GM23248 (cell line): ENCODE measurements around the gene HMGN4. TPM values are rescaled to one million over a fixed set of nuclear protein-coding genes. Genes with fewer than 3 reads are reported as not detected.

Experiments
- DNase-seq: peaks from one replicate; pipeline ENCODE4 v3.0.0-alpha.2; 2015
- H2AFZ ChIP-seq: fragments of 200-600 bp; sonication (generic); 2 replicates; pipeline ENCODE4 v1.6.1; 2016; ENCODE audit warnings: antibody characterized with exemption
- H3F3A ChIP-seq: fragments of 200-600 bp; sonication (generic); 2 replicates; pipeline ENCODE4 v1.6.1; 2016; ENCODE audit warnings: mild to moderate bottlenecking, antibody characterized with exemption, mixed run types; ENCODE audit not compliant: insufficient read depth
- H3K27ac ChIP-seq: fragments of 200-600 bp; sonication (generic); 2 replicates; pipeline ENCODE4 v1.5.1; 2016; ENCODE audit warnings: mild to moderate bottlenecking
- H3K27me3 ChIP-seq: fragments of 200-600 bp; sonication (generic); replicated peaks from 2 replicates; pipeline ENCODE4 v1.6.1; 2016; ENCODE audit warnings: mild to moderate bottlenecking; ENCODE audit not compliant: insufficient read depth
- H3K36me3 ChIP-seq: fragments of 200-600 bp; sonication (generic); 2 replicates; pipeline ENCODE4 v1.6.1; 2016; ENCODE audit warnings: low read depth, mild to moderate bottlenecking
- H3K4me1 ChIP-seq: fragments of 200-600 bp; sonication (generic); 2 replicates; pipeline ENCODE4 v1.6.1; 2016; ENCODE audit warnings: mild to moderate bottlenecking; ENCODE audit not compliant: insufficient read depth
- H3K4me2 ChIP-seq: fragments of 200-600 bp; sonication (generic); one replicate; pipeline ENCODE4 v1.6.1; 2016; ENCODE audit warnings: mild to moderate bottlenecking; ENCODE audit not compliant: unreplicated experiment
- H3K4me3 ChIP-seq: fragments of 200-600 bp; sonication (generic); 2 replicates; pipeline ENCODE4 v1.5.1; 2016; ENCODE audit warnings: mild to moderate bottlenecking
- H3K79me2 ChIP-seq: fragments of 200-600 bp; sonication (generic); 2 replicates; pipeline ENCODE4 v1.6.1; 2016; ENCODE audit warnings: mild to moderate bottlenecking; ENCODE audit not compliant: insufficient read depth
- H3K9ac ChIP-seq: fragments of 200-600 bp; sonication (generic); 2 replicates; pipeline ENCODE4 v1.6.1; 2016; ENCODE audit warnings: mild to moderate bottlenecking
- H3K9me2 ChIP-seq: fragments of 200-600 bp; sonication (generic); 2 replicates; pipeline ENCODE4 v1.6.1; 2016; ENCODE audit warnings: mixed run types, mild to moderate bottlenecking, moderate library complexity; ENCODE audit not compliant: insufficient read depth
- H3K9me3 ChIP-seq: fragments of 200-600 bp; sonication (generic); one replicate; pipeline ENCODE4 v1.6.1; 2017; ENCODE audit warnings: low read depth
- H4K20me1 ChIP-seq: fragments of 200-600 bp; sonication (generic); 2 replicates; pipeline ENCODE4 v1.6.0; 2016; ENCODE audit not compliant: insufficient read depth
- EZH2 ChIP-seq: fragments of 200-600 bp; sonication (generic); IDR thresholded peaks from 2 replicates; pipeline ENCODE4 v1.6.1; 2018; ENCODE audit warnings: antibody characterized with exemption, mild to moderate bottlenecking; ENCODE audit not compliant: insufficient read depth, poor library complexity, severe bottlenecking
- EZH2phosphoT487 ChIP-seq: fragments of 200-600 bp; sonication (generic); IDR thresholded peaks from 2 replicates; pipeline ENCODE4 v1.6.1; 2018; ENCODE audit warnings: antibody characterized with exemption, moderate library complexity, mild to moderate bottlenecking, low read depth; ENCODE audit not compliant: insufficient read depth
- WGBS, 2 experiments: methylation state at CpG; one replicate each; pipeline ENCODE4 v1.1.6; 2015 to 2017; ENCODE audit warnings: low lambda C conversion rate in 2 of 2, low coverage in 1 of 2; ENCODE audit errors: missing lambda C conversion rate in 2 of 2; 5-methylcytosine and 5-hydroxymethylcytosine counted together
- in situ Hi-C: fragments of 300-500 bp; cut with MboI; formaldehyde crosslinking; loops from 2 replicates; pipeline ENCODE4 v1.15.0; 2020
- polyA plus RNA-seq: library from polyadenylated mRNA; unstranded; fragments of >200 nt; fragmentation: Nextera tagmentation; extraction: Ambion mirVana; gene quantifications from 2 replicates; pipeline ENCODE4 v1.2.1, GENCODE V29; 2016
- total RNA-seq: library from RNA; depleted of rRNA; stranded (reverse); fragments of >200 nt; shearing (Covaris generic); gene quantifications from 2 replicates; pipeline ENCODE4 v1.2.3, GENCODE V29; 2014

HMGN4 gene
- total and polyA plus RNA-seq, 2 experiments from 2014 or later: 67.1 to 87.2 TPM

- WGBS, 2 experiments: 1 to 2% methylated on average over 12 of the region's 12 CpGs
- Histone ChIP-seq H3K36me3 (no peaks in the 10 kb centered on the region), H3K4me3 (peak overlapping the region; percentile 89), H3K79me2 (peaks cover 33% of the 10 kb centered on the region), H3K27ac (peak overlapping the region; percentile 97), H3K9ac (peak overlapping the region; percentile 98), H3K4me2 (peak overlapping the region; percentile 93), H3K9me3 (no peaks in the 10 kb centered on the region), H3K9me2 (no peaks in the 10 kb centered on the region), H3K27me3 (no peaks in the 10 kb centered on the region), H3F3A (peaks cover 47% of the 10 kb centered on the region), H2AFZ (peak overlapping the region; percentile 94), H4K20me1 (no peaks in the 10 kb centered on the region), H3K4me1 (peaks cover 31% of the 10 kb centered on the region)
- in situ Hi-C loops: loop anchor here (25.0 kb wide), 1 partner anchor 199 kb away; no protein-coding TSS in a partner anchor
- DNase-seq: peak; percentile 72
- TF ChIP-seq EZH2: no peak
- no peak for TF ChIP-seq EZH2phosphoT487
Observed at GRCh38 chr6:26536571-26537159, 1.5 kb upstream of the HMGN4 start.

GRCh38 chr6:26537160-26537845 lies 863 bp upstream of the HMGN4 start:
- H3K4me3 ChIP-seq: peak overlapping the region; percentile 89
- in situ Hi-C loops: loop anchor here (25.0 kb wide), 1 partner anchor 200 kb away; no protein-coding TSS in a partner anchor
- H3K9me2 ChIP-seq: no peaks in the 10 kb centered on the region
- DNase-seq: peak; percentile 95
- 1% methylated on average over 37 of the region's 37 CpGs for WGBS, 2 experiments
- H3K9me3 ChIP-seq: no peaks in the 10 kb centered on the region
- peaks cover 42% of the 10 kb centered on the region for H3F3A ChIP-seq
- no peaks in the 10 kb centered on the region for H3K27me3 ChIP-seq
- H3K4me1 ChIP-seq: peaks cover 29% of the 10 kb centered on the region
- H3K27ac ChIP-seq: peak overlapping the region; percentile 97
- H4K20me1 ChIP-seq: no peaks in the 10 kb centered on the region
- peak overlapping the region; percentile 94 for H2AFZ ChIP-seq
- TF ChIP-seq EZH2: no peak
- TF ChIP-seq EZH2phosphoT487: no peak
- 0 out of 2 replicates have a peak, but pooled peaks cover under 1% of the 10 kb centered on the region for H3K36me3 ChIP-seq
- H3K4me2 ChIP-seq: peak overlapping the region; percentile 93
- peak overlapping the region; percentile 98 for H3K9ac ChIP-seq
- peaks cover 40% of the 10 kb centered on the region for H3K79me2 ChIP-seq

GRCh38 chr6:26538572-26538902 lies 371 bp downstream of the HMGN4 start:
- Histone ChIP-seq H4K20me1 (no peaks in the 10 kb centered on the region), H3K9ac (peak overlapping the region; percentile 98), H3K27me3 (no peaks in the 10 kb centered on the region), H2AFZ (peak overlapping the region; percentile 94), H3F3A (peaks cover 32% of the 10 kb centered on the region), H3K4me3 (peak overlapping the region; percentile 89), H3K27ac (peak overlapping the region; percentile 97), H3K36me3 (peaks cover 10% of the 10 kb centered on the region; the same call in 1 of the 2 replicates), H3K79me2 (peaks cover 52% of the 10 kb centered on the region), H3K9me2 (no peaks in the 10 kb centered on the region), H3K4me2 (peak overlapping the region; percentile 93), H3K4me1 (peaks cover 26% of the 10 kb centered on the region), H3K9me3 (no peaks in the 10 kb centered on the region)
- in situ Hi-C loops: loop anchor here (25.0 kb wide), 1 partner anchor 201 kb away; no protein-coding TSS in a partner anchor
- WGBS, 2 experiments: 1 to 3% methylated on average over 14 to 15 of the region's 15 CpGs
- no peak for DNase-seq
- TF ChIP-seq EZH2: no peak
- no peak for TF ChIP-seq EZH2phosphoT487

GRCh38 chr6:26539071-26539615 lies 977 bp downstream of the HMGN4 start:
- WGBS, 2 experiments: 58 to 59% methylated on average over 16 of the region's 16 CpGs
- peaks cover 29% of the 10 kb centered on the region for H3F3A ChIP-seq
- peak overlapping the region; percentile 93 for H3K4me2 ChIP-seq
- no peaks in the 10 kb centered on the region for H3K9me3 ChIP-seq
- TF ChIP-seq EZH2phosphoT487 (no peak), EZH2 (no peak)
- no peaks in the 10 kb centered on the region for H3K9me2 ChIP-seq
- H3K4me3 ChIP-seq: peak overlapping the region; percentile 89
- peaks cover 10% of the 10 kb centered on the region; the same call in 1 of the 2 replicates for H3K36me3 ChIP-seq
- peaks cover 58% of the 10 kb centered on the region for H3K79me2 ChIP-seq
- no peaks in the 10 kb centered on the region for H3K27me3 ChIP-seq
- H3K9ac ChIP-seq: peak overlapping the region; percentile 98
- peak overlapping the region; percentile 97 for H3K27ac ChIP-seq
- H3K4me1 ChIP-seq: peaks cover 22% of the 10 kb centered on the region
- in situ Hi-C loops: loop anchor here (25.0 kb wide), 1 partner anchor 202 kb away; no protein-coding TSS in a partner anchor
- H4K20me1 ChIP-seq: no peaks in the 10 kb centered on the region
- peak; percentile 48 for DNase-seq
- H2AFZ ChIP-seq: peak overlapping the region; percentile 94
